Motor neuron (in vitro differentiated cells): ENCODE data around the gene MAT2B. TPM values are rescaled to one million over a fixed set of nuclear protein-coding genes. Genes with fewer than 3 reads are reported as not detected.
A peak's percentile ranks its signal among the peaks of the same experiment; 100 is the strongest.

Source experiments
- ATAC-seq, 8 experiments: fragments of 200-7000 bp; cut with Tn5 transposase; replicated peaks in 6 of 8; 2 replicates each; pipeline ENCODE4 v1.8.0; 2021; ENCODE audit warnings: mild to moderate bottlenecking in 8 of 8, moderate library complexity in 8 of 8
- H3K27ac ChIP-seq, 2 donors: fragments of 250-450 bp; sonication (Bioruptor Pico); 2 replicates each; pipeline ENCODE4 v1.9.0; 2021; ENCODE audit warnings: antibody characterized with exemption in 2 of 2, mild to moderate bottlenecking in 2 of 2, moderate library complexity in 1 of 2
- H3K4me1 ChIP-seq, 2 donors: fragments of 250-450 bp; sonication (Bioruptor Pico); replicated peaks in 1 of 2; 2 replicates each; pipeline ENCODE4 v1.6.1; 2021; ENCODE audit warnings: antibody characterized with exemption in 2 of 2, mild to moderate bottlenecking in 2 of 2, moderate library complexity in 1 of 2
- H3K4me3 ChIP-seq, 5 donors: fragments of 250-450 bp; sonication (Bioruptor Pico); 2 replicates each; pipeline ENCODE4 v1.9.0; 2021; ENCODE audit warnings: antibody characterized with exemption in 5 of 5, mild to moderate bottlenecking in 5 of 5, moderate library complexity in 4 of 5
- WGBS, 10 experiments: fragments of 450-650 bp; shearing (Covaris generic); methylation state at CpG; one replicate each; pipeline ENCODE4 v1.0.0; 2022; 5-methylcytosine and 5-hydroxymethylcytosine counted together
- in situ Hi-C, 9 experiments: fragments of 400-800 bp; cut with MboI; loops; one replicate each; pipeline ENCODE4 v1.15.0; 2021; ENCODE audit warnings: low sequenced_read_pairs in 9 of 9, low pct_unique_long_range_greater_than_20kb in 2 of 9; ENCODE audit not compliant: unreplicated experiment in 9 of 9
- total RNA-seq, 8 experiments: library from RNA; unstranded; fragments of 300-600 nt; gene quantifications; 2 replicates each; pipeline versions ENCODE4 v1.2.3 to v1.2.4, GENCODE V29; 2022

The MAT2B gene
- 10 to 100 TPM; 30.2 to 90.3 (median 46.4) TPM for total RNA-seq

DNA sequence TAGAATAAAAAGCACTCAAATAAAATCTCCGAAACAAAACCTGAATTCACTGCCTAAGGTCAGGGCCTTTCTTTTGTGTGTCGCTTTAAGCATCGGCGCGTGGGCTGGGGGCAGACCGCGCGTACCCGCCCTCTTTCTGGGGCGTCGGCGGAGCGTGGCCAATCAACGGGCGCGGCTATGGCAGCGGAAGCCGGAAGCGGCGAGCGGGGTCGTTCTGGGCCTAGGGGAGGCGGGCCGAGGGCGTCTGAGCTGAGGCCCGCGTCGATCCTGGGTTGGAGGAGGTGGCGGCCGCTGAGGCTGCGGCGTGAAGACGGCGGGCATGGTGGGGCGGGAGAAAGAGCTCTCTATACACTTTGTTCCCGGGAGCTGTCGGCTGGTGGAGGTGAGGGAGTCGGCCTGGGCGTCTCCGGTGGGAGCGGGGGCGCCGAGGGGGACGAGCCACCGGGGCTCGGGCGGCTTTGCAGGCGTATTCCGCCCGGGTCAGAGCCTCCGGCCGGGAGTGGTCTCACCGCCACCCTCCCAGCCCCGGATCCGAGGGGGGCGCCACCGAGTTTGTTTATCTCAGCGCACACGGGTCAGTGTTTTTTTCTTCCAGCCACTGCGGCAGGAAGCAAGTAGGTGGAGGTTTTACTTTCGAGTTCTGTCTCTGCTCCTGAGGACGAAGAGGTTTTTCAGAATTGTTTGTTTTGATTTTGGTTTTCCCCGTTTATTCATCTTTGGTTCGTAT lies at the start of gene MAT2B:
Gene MAT2B, plus strand, starts transcription at position 252 of the 727 bp plus-strand sequence. Its CDS starts 68 bp downstream, at position 320.
- peak; percentile 79 to 97 (median 96) for ATAC-seq
- H3K4me1 ChIP-seq = peaks cover 4 to 15% of the 10 kb centered on the region in 2 donors
- peak within 1 kb of the TSS; percentile 84 to 96 for H3K27ac ChIP-seq
- in situ Hi-C loops = no loop called here
- WGBS, 10 experiments = 0 to 2% (median 0%) methylated on average over 1 to 18 of the region's 64 CpGs; no CpG with 5 or more reads in 2 of the 10 experiments
- H3K4me3 ChIP-seq = peak within 1 kb of the TSS; percentile 71 to 91 (median 89)

- in situ Hi-C loops = no loop called here
- peaks cover 0 to 2% of the 10 kb centered on the region in 2 donors for H3K4me1 ChIP-seq
- ATAC-seq = no peak
- no peak overlapping the region for H3K27ac ChIP-seq
- 0 to 100% (median 90%) methylated on average over 1 to 2 of the region's 2 CpGs; no CpG with 5 or more reads in 1 of the 10 experiments for WGBS, 10 experiments
- H3K4me3 ChIP-seq = no peak overlapping the region
Measured at GRCh38 chr5:163456029-163456589, 49.3 kb upstream of the MAT2B start.

DNA sequence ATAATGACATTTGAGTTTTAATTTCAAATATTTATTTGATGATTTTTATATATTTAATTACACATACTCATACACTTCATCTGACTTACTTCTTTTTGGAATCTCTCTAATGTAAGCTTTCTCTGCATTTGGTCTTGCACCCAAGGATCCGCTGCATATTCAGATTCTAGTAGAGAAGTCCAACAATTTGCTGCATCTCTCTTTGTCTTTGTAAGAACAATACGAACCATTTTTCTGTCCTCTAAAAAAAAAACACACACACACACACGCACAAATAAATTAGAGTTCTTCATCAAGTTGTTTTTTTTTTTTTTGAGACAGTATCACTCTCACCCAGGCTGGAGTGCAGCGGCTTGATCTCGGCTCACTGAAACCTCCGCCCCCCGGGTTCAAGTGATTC lies 48.6 kb upstream of the MAT2B start:
- ATAC-seq = no peak
- in situ Hi-C loops = no loop called here
- 78 to 100% (median 88%) methylated on average over 2 to 7 of the region's 7 CpGs; no CpG with 5 or more reads in 1 of the 10 experiments for WGBS, 10 experiments
- H3K4me1 ChIP-seq = peaks cover 0 to 2% of the 10 kb centered on the region in 2 donors
- H3K27ac ChIP-seq = no peak overlapping the region
- no peak overlapping the region for H3K4me3 ChIP-seq

- 0 to 67% (median 24%) methylated on average over 1 to 6 of the region's 6 CpGs; no CpG with 5 or more reads in 2 of the 10 experiments for WGBS, 10 experiments
- H3K27ac ChIP-seq = peak overlapping the region; percentile 90 to 97
Measured at GRCh38 chr5:163458778-163459385, 46.5 kb upstream of the MAT2B start.

DNA sequence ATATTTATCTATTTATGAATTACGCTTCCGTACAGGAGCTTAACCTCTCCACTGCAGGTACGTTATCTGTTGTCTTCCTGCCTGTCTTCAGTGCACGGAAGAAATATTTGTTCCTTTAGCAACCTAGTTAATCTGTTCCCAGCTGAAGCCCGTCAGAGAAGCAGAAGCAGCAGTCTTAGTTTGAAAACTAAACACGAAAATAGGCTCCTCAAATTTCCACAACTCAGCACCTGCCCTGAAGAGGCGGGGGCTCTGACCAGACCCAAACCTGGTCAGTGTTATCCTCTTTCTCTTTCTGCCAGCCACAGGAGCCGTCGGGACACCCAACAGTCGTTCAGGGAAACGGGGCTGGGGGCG lies 46.0 kb upstream of the MAT2B start:
- ATAC-seq = peak in 2 of 8 experiments; percentile 3 to 5
- Histone ChIP-seq H3K4me3 (peak overlapping the region; percentile 54 to 93 (median 81)), H3K4me1 (peaks cover 0 to 2% of the 10 kb centered on the region in 2 donors), H3K27ac (peak overlapping the region; percentile 90 to 97)
- 0 to 12% (median 0%) methylated on average over 3 to 9 of the region's 12 CpGs; no CpG with 5 or more reads in 1 of the 10 experiments for WGBS, 10 experiments
- in situ Hi-C loops = no loop called here

More at GRCh38 chr5:163458778-163459385, 46.5 kb upstream of the MAT2B start:
- Histone ChIP-seq H3K4me3 (peak overlapping the region; percentile 54 to 93 (median 81)), H3K4me1 (peaks cover 0 to 2% of the 10 kb centered on the region in 2 donors)
- ATAC-seq = no peak
- in situ Hi-C loops = no loop called here

- in situ Hi-C loops = no loop called here
Measured at GRCh38 chr5:163459819-163460561, 45.4 kb upstream of the MAT2B start, which contains the start of gene NUDCD2. Gene NUDCD2 (minus strand): TSS chr5:163460102. CDS start chr5:163460050, 52 bp downstream.

DNA sequence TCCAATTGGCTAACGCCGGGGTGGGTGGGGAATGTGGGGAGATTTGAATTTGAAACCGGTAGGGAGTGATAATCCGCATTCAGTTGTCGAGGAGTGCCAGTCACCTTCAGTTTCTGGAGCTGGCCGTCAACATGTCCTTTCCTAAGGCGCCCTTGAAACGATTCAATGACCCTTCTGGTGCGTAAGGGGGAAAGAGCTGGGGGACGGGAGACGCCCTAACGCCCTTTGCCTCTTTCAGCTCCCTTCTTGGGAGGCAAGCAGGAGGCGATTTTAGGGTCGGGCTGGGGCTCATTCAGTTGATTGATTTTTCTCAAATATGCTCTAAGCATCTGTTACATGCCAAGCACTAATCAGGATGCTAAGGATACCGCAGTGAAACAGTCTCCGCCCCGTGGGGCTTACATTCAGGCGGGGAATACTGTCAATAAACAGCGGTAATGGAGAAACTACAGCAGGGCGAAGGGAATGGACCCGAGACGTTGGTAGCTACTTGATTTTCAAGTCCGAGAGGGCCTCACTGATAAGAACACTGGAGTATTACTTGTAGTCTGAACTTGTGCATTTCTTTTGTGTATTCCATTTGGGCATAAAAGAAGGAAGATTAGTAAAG lies 44.8 kb upstream of the MAT2B start, which contains the start of gene HMMR:
Gene HMMR, plus strand, starts transcription at position 71 of the 610 bp plus-strand sequence. Its CDS starts 61 bp downstream, at position 132.
- ATAC-seq = peak in 7 of 8 experiments; percentile 0 to 8 (median 2)
- Histone ChIP-seq H3K27ac (peak within 1 kb of the TSS; percentile 90 to 97), H3K4me3 (peak within 1 kb of the TSS; percentile 54 to 93 (median 81)), H3K4me1 (peaks cover 0 to 2% of the 10 kb centered on the region in 2 donors)
- 0 to 3% (median 0%) methylated on average over 1 to 11 of the region's 23 CpGs; no CpG with 5 or more reads in 3 of the 10 experiments for WGBS, 10 experiments
- in situ Hi-C loops = no loop called here

More at GRCh38 chr5:163459819-163460561, 45.4 kb upstream of the MAT2B start, which contains the start of gene NUDCD2:
- Histone ChIP-seq H3K4me3 (peak within 1 kb of the TSS; percentile 54 to 93 (median 81)), H3K4me1 (peaks cover 0 to 2% of the 10 kb centered on the region in 2 donors), H3K27ac (peak within 1 kb of the TSS; percentile 90 to 97)
- ATAC-seq = peak; percentile 75 to 88 (median 86)
- 0% methylated on average over 3 to 25 of the region's 59 CpGs; no CpG with 5 or more reads in 5 of the 10 experiments for WGBS, 10 experiments

- no peaks in the 10 kb centered on the region for H3K4me1 ChIP-seq
- H3K27ac ChIP-seq = no peak overlapping the region
- H3K4me3 ChIP-seq = no peak overlapping the region
- ATAC-seq = no peak
- in situ Hi-C loops = no loop called here
Measured at GRCh38 chr5:163463063-163463435, 42.4 kb upstream of the MAT2B start.

DNA sequence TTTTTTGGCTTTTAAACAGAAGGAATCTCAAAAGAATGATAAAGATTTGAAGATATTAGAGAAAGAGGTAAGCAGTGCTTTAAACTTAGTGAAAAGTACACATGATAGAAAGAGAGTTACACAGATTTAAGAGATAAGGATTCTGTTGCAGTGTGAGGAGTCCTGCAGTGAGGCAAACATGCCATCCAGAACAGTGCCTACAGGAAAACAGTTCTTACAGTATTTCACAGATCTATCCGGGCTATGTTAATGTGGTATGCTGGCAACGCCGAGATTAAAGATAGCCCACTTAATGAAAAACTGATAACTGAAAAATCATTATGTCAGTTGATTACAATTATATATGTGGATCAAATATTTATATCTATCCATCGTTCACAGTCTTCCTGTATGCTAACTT lies 37.7 kb upstream of the MAT2B start:
- Histone ChIP-seq H3K27ac (no peak overlapping the region), H3K4me1 (no peaks in the 10 kb centered on the region), H3K4me3 (no peak overlapping the region)
- in situ Hi-C loops = no loop called here
- WGBS, 10 experiments = 60 to 100% (median 87%) methylated on average over 1 to 4 of the region's 4 CpGs; no CpG with 5 or more reads in 2 of the 10 experiments
- ATAC-seq = no peak

- peak in 2 of 8 experiments; percentile 58 to 61 for ATAC-seq
- H3K4me1 ChIP-seq = no peaks in the 10 kb centered on the region
- in situ Hi-C loops = no loop called here
- 71 to 100% (median 95%) methylated on average over 2 to 3 of the region's 3 CpGs for WGBS, 10 experiments
- H3K27ac ChIP-seq = no peak overlapping the region
- H3K4me3 ChIP-seq = no peak overlapping the region
Measured at GRCh38 chr5:163473635-163474243, 31.7 kb upstream of the MAT2B start.

DNA sequence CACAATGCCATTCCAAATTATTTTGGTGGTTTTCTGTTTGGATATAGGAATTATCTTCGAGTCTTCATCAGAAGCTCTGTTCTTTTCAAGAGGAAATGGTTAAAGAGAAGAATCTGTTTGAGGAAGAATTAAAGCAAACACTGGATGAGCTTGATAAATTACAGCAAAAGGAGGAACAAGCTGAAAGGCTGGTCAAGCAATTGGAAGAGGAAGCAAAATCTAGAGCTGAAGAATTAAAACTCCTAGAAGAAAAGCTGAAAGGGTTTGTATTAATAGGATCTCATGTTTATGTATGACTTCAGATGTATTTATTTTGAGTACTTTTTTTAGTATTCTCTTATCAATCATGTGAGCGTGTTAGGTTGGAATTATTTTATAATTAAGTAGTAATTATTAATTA lies 30.0 kb upstream of the MAT2B start:
- no peak for ATAC-seq
- H3K4me1 ChIP-seq = no peaks in the 10 kb centered on the region
- in situ Hi-C loops = no loop called here
- WGBS, 10 experiments = 83 to 100% (median 96%) methylated on average over 2 of the region's 2 CpGs
- no peak overlapping the region for H3K27ac ChIP-seq
- no peak overlapping the region for H3K4me3 ChIP-seq
